ENCODE measurements around the gene FAR2.

GRCh38 chr12:29269706-29270408 lies 120.8 kb downstream of the FAR2 start:
- no peak for TF ChIP-seq POLR2A (IDR thresholded peaks at IDR 0.05; ENCODE audit: low read depth, low read length)
- TF ChIP-seq CTCF (IDR thresholded peaks at IDR 0.05; ENCODE audit: extremely low read depth in 1 of 2, insufficient read depth in 1 of 2, low read depth in 1 of 2, low read length in 2 of 2) = no peak
- TF ChIP-seq EZH2 (IDR thresholded peaks at IDR 0.05; ENCODE audit: borderline replicate concordance, low read depth, low read length, severe bottlenecking) = no peak

All from endothelial cell of umbilical vein (primary cell).